MM.1S (cell line): ENCODE measurements around the gene MALRD1.

ENCODE experiments used
- DNase-seq: peaks from one replicate; pipeline ENCODE4 v3.0.0-alpha.2; 2015
- H2AFZ ChIP-seq: fragments of 300-600 bp; sonication (generic); 2 replicates; pipeline ENCODE4 v1.6.0; 2016; ENCODE audit warnings: antibody characterized with exemption, low read length
- H3F3A ChIP-seq: fragments of 300-600 bp; sonication (generic); 2 replicates; pipeline ENCODE4 v1.6.1; 2016; ENCODE audit warnings: mild to moderate bottlenecking, antibody characterized with exemption, low read length, moderate library complexity, mixed read lengths; ENCODE audit not compliant: insufficient read depth
- H3K27ac ChIP-seq: fragments of 300-600 bp; sonication (generic); 2 replicates; pipeline ENCODE4 v1.5.1; 2016; ENCODE audit warnings: mild to moderate bottlenecking, low read length
- H3K27me3 ChIP-seq: fragments of 300-600 bp; sonication (generic); replicated peaks from 2 replicates; pipeline ENCODE4 v1.6.0; 2016; ENCODE audit warnings: low read length; ENCODE audit not compliant: insufficient read depth
- H3K36me3 ChIP-seq: fragments of 300-600 bp; sonication (generic); replicated peaks from 2 replicates; pipeline ENCODE4 v1.6.1; 2016; ENCODE audit warnings: mild to moderate bottlenecking, low read length, mixed read lengths; ENCODE audit not compliant: insufficient read depth
- H3K4me1 ChIP-seq: fragments of 300-600 bp; sonication (generic); 2 replicates; pipeline ENCODE4 v1.6.1; 2016; ENCODE audit warnings: low read length, mixed read lengths
- H3K4me2 ChIP-seq: fragments of 300-600 bp; sonication (generic); 2 replicates; pipeline ENCODE4 v1.6.0; 2016; ENCODE audit warnings: low read depth, low read length
- H3K4me3 ChIP-seq: fragments of 300-600 bp; sonication (generic); 2 replicates; pipeline ENCODE4 v1.5.1; 2016; ENCODE audit warnings: low read length, mixed read lengths
- H3K79me2 ChIP-seq: fragments of 300-600 bp; sonication (generic); 2 replicates; pipeline ENCODE4 v1.6.1; 2016; ENCODE audit warnings: mixed run types, low read length, mixed read lengths
- H3K9ac ChIP-seq: fragments of 300-600 bp; sonication (generic); 2 replicates; pipeline ENCODE4 v1.6.1; 2016; ENCODE audit warnings: low read length, mixed read lengths
- H3K9me2 ChIP-seq: fragments of 300-600 bp; sonication (generic); replicated peaks from 2 replicates; pipeline ENCODE4 v1.6.1; 2016; ENCODE audit warnings: mild to moderate bottlenecking, low read length, mixed read lengths; ENCODE audit not compliant: insufficient read depth
- H3K9me3 ChIP-seq: fragments of 300-600 bp; sonication (generic); replicated peaks from 2 replicates; pipeline ENCODE4 v1.6.1; 2016; ENCODE audit warnings: mild to moderate bottlenecking, low read length, mixed read lengths; ENCODE audit not compliant: insufficient read depth
- H4K20me1 ChIP-seq: fragments of 300-600 bp; sonication (generic); 2 replicates; pipeline ENCODE4 v1.6.1; 2016; ENCODE audit warnings: mild to moderate bottlenecking, low read length, moderate library complexity, mixed read lengths; ENCODE audit not compliant: insufficient read depth
- CTCF ChIP-seq: fragments of 300-600 bp; sonication (generic); IDR thresholded peaks from 2 replicates; pipeline ENCODE4 v1.5.1; 2016; ENCODE audit warnings: antibody characterized with exemption, low read length, mixed read lengths
- EZH2 ChIP-seq: fragments of 300-600 bp; sonication (generic); optimal IDR thresholded peaks from 2 replicates; pipeline ENCODE3; 2017; ENCODE audit warnings: low read depth, mild to moderate bottlenecking, antibody characterized with exemption, low read length, mixed read lengths
- EZH2phosphoT487 ChIP-seq: fragments of 300-600 bp; sonication (generic); IDR thresholded peaks from 2 replicates; pipeline ENCODE4 v1.6.1; 2018; ENCODE audit warnings: antibody characterized with exemption, low read length

MALRD1 gene

GRCh38 chr10:19689231-19689630, 640.6 kb downstream of the MALRD1 start:
- TF ChIP-seq EZH2phosphoT487, result no peak
- no peak for TF ChIP-seq CTCF
- TF ChIP-seq EZH2, result no peak
- no peaks in the 10 kb centered on the region for H3K9me2 ChIP-seq
- no peaks in the 10 kb centered on the region for H4K20me1 ChIP-seq
- no peak overlapping the region for H3K4me3 ChIP-seq
- DNase-seq, result no peak
- no peak overlapping the region for H3K9ac ChIP-seq
- H3K27ac ChIP-seq, result no peak overlapping the region
- no peaks in the 10 kb centered on the region for H3K27me3 ChIP-seq
- H3K4me2 ChIP-seq, result no peak overlapping the region
- H3K4me1 ChIP-seq, result no peaks in the 10 kb centered on the region
- no peaks in the 10 kb centered on the region for H3F3A ChIP-seq
- H2AFZ ChIP-seq, result no peak overlapping the region
- H3K79me2 ChIP-seq, result no peaks in the 10 kb centered on the region
- H3K9me3 ChIP-seq, result no peaks in the 10 kb centered on the region
- H3K36me3 ChIP-seq, result no peaks in the 10 kb centered on the region

GRCh38 chr10:19699299-19699698, 650.7 kb downstream of the MALRD1 start:
- TF ChIP-seq EZH2phosphoT487, result no peak
- no peak for TF ChIP-seq EZH2
- no peak for TF ChIP-seq CTCF
- no peaks in the 10 kb centered on the region for H3K27me3 ChIP-seq
- H3K9ac ChIP-seq, result no peak overlapping the region
- no peaks in the 10 kb centered on the region for H3K9me2 ChIP-seq
- no peaks in the 10 kb centered on the region for H3K4me1 ChIP-seq
- DNase-seq, result no peak
- H4K20me1 ChIP-seq, result no peaks in the 10 kb centered on the region
- no peaks in the 10 kb centered on the region for H3K79me2 ChIP-seq
- no peaks in the 10 kb centered on the region for H3F3A ChIP-seq
- H2AFZ ChIP-seq, result no peak overlapping the region
- H3K36me3 ChIP-seq, result no peaks in the 10 kb centered on the region
- H3K4me3 ChIP-seq, result no peak overlapping the region
- H3K9me3 ChIP-seq, result no peaks in the 10 kb centered on the region
- no peak overlapping the region for H3K4me2 ChIP-seq
- no peak overlapping the region for H3K27ac ChIP-seq

- Histone ChIP-seq H3F3A (no peaks in the 10 kb centered on the region), H4K20me1 (no peaks in the 10 kb centered on the region), H3K27ac (no peak overlapping the region), H3K9me2 (no peaks in the 10 kb centered on the region), H3K4me2 (no peak overlapping the region), H3K4me3 (no peak overlapping the region), H3K27me3 (no peaks in the 10 kb centered on the region), H3K79me2 (no peaks in the 10 kb centered on the region), H2AFZ (no peak overlapping the region), H3K9ac (no peak overlapping the region), H3K9me3 (no peaks in the 10 kb centered on the region), H3K4me1 (no peaks in the 10 kb centered on the region), H3K36me3 (no peaks in the 10 kb centered on the region)
- no peak for DNase-seq
- TF ChIP-seq CTCF (no peak), EZH2 (no peak), EZH2phosphoT487 (no peak)
Measured at GRCh38 chr10:19701427-19702052, 652.9 kb downstream of the MALRD1 start.
